ENCODE results near the gene RALBP1. TPM values are rescaled to one million over a fixed set of nuclear protein-coding genes. Genes with fewer than 3 reads are reported as not detected.

The RALBP1 gene
- total RNA-seq, 2 donors from 2014 or later, result 59.1 to 64.9 TPM

- Histone ChIP-seq H3K36me3 (no peaks in the 10 kb centered on the region), H3K27ac (no peak overlapping the region), H3K9me3 (no peaks in the 10 kb centered on the region), H3K4me3 (no peak overlapping the region), H3K27me3 (no peaks in the 10 kb centered on the region), H3K9ac (ENCODE audit: low read depth in 2 of 2, low read length in 2 of 2) (no peak overlapping the region), H3K4me1 (no peaks in the 10 kb centered on the region)
- TF ChIP-seq CTCF (IDR thresholded peaks at IDR 0.05), result no peak
- intact Hi-C loops (cut with DNase I), result no loop called here
- DNase-seq, result no peak
These were observed 69.7 kb downstream of the RALBP1 start for GRCh38 chr18:9545029-9545428.

GRCh38 chr18:9546468-9546867, 71.2 kb downstream of the RALBP1 start:
- intact Hi-C loops (cut with DNase I), result no loop called here
- no peak overlapping the region for H3K4me3 ChIP-seq
- DNase-seq, result no peak
- no peak overlapping the region for H3K27ac ChIP-seq
- no peak overlapping the region for H3K9ac ChIP-seq (ENCODE audit: low read depth in 2 of 2, low read length in 2 of 2)
- no peaks in the 10 kb centered on the region for H3K9me3 ChIP-seq
- TF ChIP-seq CTCF (IDR thresholded peaks at IDR 0.05), result no peak
- H3K4me1 ChIP-seq, result no peaks in the 10 kb centered on the region
- no peaks in the 10 kb centered on the region for H3K36me3 ChIP-seq
- no peaks in the 10 kb centered on the region for H3K27me3 ChIP-seq

- Histone ChIP-seq H3K9ac (ENCODE audit: low read depth in 2 of 2, low read length in 2 of 2) (no peak overlapping the region), H3K27me3 (no peaks in the 10 kb centered on the region), H3K9me3 (no peaks in the 10 kb centered on the region), H3K36me3 (no peaks in the 10 kb centered on the region), H3K27ac (no peak overlapping the region), H3K4me3 (no peak overlapping the region), H3K4me1 (no peaks in the 10 kb centered on the region)
- no peak for TF ChIP-seq CTCF (IDR thresholded peaks at IDR 0.05)
- no peak for DNase-seq
- intact Hi-C loops (cut with DNase I), result no loop called here
These were observed 72.5 kb downstream of the RALBP1 start for GRCh38 chr18:9547782-9548181.

- H3K9me3 ChIP-seq, result no peaks in the 10 kb centered on the region
- intact Hi-C loops (cut with DNase I), result no loop called here
- no peak for DNase-seq
These were observed 74.1 kb downstream of the RALBP1 start for GRCh38 chr18:9549405-9549804.

GRCh38 chr18:9550429-9550828, 75.1 kb downstream of the RALBP1 start:
- no peaks in the 10 kb centered on the region for H3K36me3 ChIP-seq
- H3K4me3 ChIP-seq, result no peak overlapping the region
- H3K4me1 ChIP-seq, result no peaks in the 10 kb centered on the region
- H3K27me3 ChIP-seq, result no peaks in the 10 kb centered on the region
- no peak for TF ChIP-seq CTCF (IDR thresholded peaks at IDR 0.05)
- intact Hi-C loops (cut with DNase I), result no loop called here
- H3K27ac ChIP-seq, result no peak overlapping the region
- no peaks in the 10 kb centered on the region for H3K9me3 ChIP-seq
- H3K9ac ChIP-seq (ENCODE audit: low read depth in 2 of 2, low read length in 2 of 2), result no peak overlapping the region
- DNase-seq, result no peak

More at GRCh38 chr18:9549405-9549804, 74.1 kb downstream of the RALBP1 start:
- TF ChIP-seq CTCF (IDR thresholded peaks at IDR 0.05), result no peak
- Histone ChIP-seq H3K36me3 (no peaks in the 10 kb centered on the region), H3K27me3 (no peaks in the 10 kb centered on the region), H3K4me3 (no peak overlapping the region), H3K9ac (ENCODE audit: low read depth in 2 of 2, low read length in 2 of 2) (no peak overlapping the region), H3K27ac (no peak overlapping the region), H3K4me1 (no peaks in the 10 kb centered on the region)

GRCh38 chr18:9552191-9552590, 76.9 kb downstream of the RALBP1 start:
- no peak overlapping the region for H3K4me3 ChIP-seq
- H3K9ac ChIP-seq (ENCODE audit: low read depth in 2 of 2, low read length in 2 of 2), result no peak overlapping the region
- intact Hi-C loops (cut with DNase I), result no loop called here
- H3K36me3 ChIP-seq, result no peaks in the 10 kb centered on the region
- H3K27me3 ChIP-seq, result no peaks in the 10 kb centered on the region
- no peak for DNase-seq
- no peak for TF ChIP-seq CTCF (IDR thresholded peaks at IDR 0.05)
- H3K27ac ChIP-seq, result no peak overlapping the region
- no peaks in the 10 kb centered on the region for H3K4me1 ChIP-seq
- H3K9me3 ChIP-seq, result no peaks in the 10 kb centered on the region
